SK-N-SH treated with all-trans-retinoic acid at 6 μM for 48 hours (cell line): ENCODE measurements around the gene KLC1.

ENCODE experiments used
- ATAC-seq: fragments of 200-7000 bp; cut with Tn5 transposase; 3 replicates; pipeline ENCODE4 v1.9.1; 2020; ENCODE audit warnings: mild to moderate bottlenecking, moderate library complexity
- ARNTL ChIP-seq: fragments of 450-650 bp; formaldehyde crosslinking; IDR thresholded peaks from 2 replicates; pipeline ENCODE4 v1.5.0; 2020; ENCODE audit warnings: low read depth, mild to moderate bottlenecking, moderate library complexity, borderline replicate concordance
- BACH2 ChIP-seq: fragments of 250-450 bp; sonication (Bioruptor Pico); IDR thresholded peaks from 2 replicates; pipeline ENCODE4 v1.9.0; 2021; ENCODE audit warnings: mild to moderate bottlenecking, borderline replicate concordance
- CREB5 ChIP-seq: fragments of 250-450 bp; sonication (Bioruptor Pico); IDR thresholded peaks from 2 replicates; pipeline ENCODE4 v1.5.1; 2020; ENCODE audit warnings: low read depth, mild to moderate bottlenecking, moderate library complexity
- CSDC2 ChIP-seq: fragments of 250-450 bp; sonication (Bioruptor Pico); IDR thresholded peaks from 2 replicates; pipeline ENCODE4 v1.5.0; 2020; ENCODE audit warnings: mild to moderate bottlenecking, moderate library complexity
- CSRNP3 ChIP-seq: fragments of 250-450 bp; sonication (Bioruptor Pico); IDR thresholded peaks from 2 replicates; pipeline ENCODE4 v1.5.1; 2021; ENCODE audit warnings: mild to moderate bottlenecking, moderate library complexity
- ESRRG ChIP-seq: fragments of 250-450 bp; sonication (Bioruptor Pico); IDR thresholded peaks from 2 replicates; pipeline ENCODE4 v1.6.1; 2021; ENCODE audit warnings: mild to moderate bottlenecking
- GLIS3 ChIP-seq: fragments of 250-450 bp; sonication (Bioruptor Pico); IDR thresholded peaks from 2 replicates; pipeline ENCODE4 v1.5.0; 2020; ENCODE audit warnings: mild to moderate bottlenecking, moderate library complexity
- ISL1 ChIP-seq: fragments of 250-450 bp; sonication (Bioruptor Pico); IDR thresholded peaks from 2 replicates; pipeline ENCODE4 v2.1.2; 2022; ENCODE audit warnings: mild to moderate bottlenecking, moderate library complexity
- OSR1 ChIP-seq: fragments of 250-450 bp; sonication (Bioruptor Pico); IDR thresholded peaks from 2 replicates; pipeline ENCODE4 v1.8.0; 2022; ENCODE audit warnings: moderate library complexity, mild to moderate bottlenecking, inconsistent platforms
- PPARA ChIP-seq: fragments of 250-450 bp; sonication (Bioruptor Pico); IDR thresholded peaks from 2 replicates; pipeline ENCODE4 v1.5.0; 2020; ENCODE audit warnings: mild to moderate bottlenecking, borderline replicate concordance
- RARB ChIP-seq: fragments of 250-450 bp; sonication (Bioruptor Pico); IDR thresholded peaks from 2 replicates; pipeline ENCODE4 v1.8.0; 2021; ENCODE audit warnings: mild to moderate bottlenecking, moderate library complexity
- TCF4 ChIP-seq: fragments of 250-450 bp; sonication (Bioruptor Pico); IDR thresholded peaks from 2 replicates; pipeline ENCODE4 v1.8.0; 2021; ENCODE audit warnings: mild to moderate bottlenecking, moderate library complexity, borderline replicate concordance
- TOX ChIP-seq: fragments of 250-450 bp; sonication (Bioruptor Pico); IDR thresholded peaks from 2 replicates; pipeline ENCODE4 v1.8.0; 2021; ENCODE audit warnings: mild to moderate bottlenecking, moderate library complexity, borderline replicate concordance
- TSHZ2 ChIP-seq: fragments of 250-450 bp; sonication (Bioruptor Pico); IDR thresholded peaks from 2 replicates; pipeline ENCODE4 v1.5.0; 2020; ENCODE audit warnings: mild to moderate bottlenecking, moderate library complexity
- ZC3H10 ChIP-seq: fragments of 250-450 bp; sonication (Bioruptor Pico); IDR thresholded peaks from 2 replicates; pipeline ENCODE4 v1.5.1; 2021; ENCODE audit warnings: mild to moderate bottlenecking, moderate library complexity
- ZFP3 ChIP-seq: fragments of 250-450 bp; sonication (Bioruptor Pico); IDR thresholded peaks from 2 replicates; pipeline ENCODE4 v1.5.0; 2020; ENCODE audit warnings: mild to moderate bottlenecking, moderate library complexity
- ZFP30 ChIP-seq: fragments of 450-650 bp; formaldehyde crosslinking; IDR thresholded peaks from 2 replicates; pipeline ENCODE4 v1.5.0; 2022; ENCODE audit warnings: mild to moderate bottlenecking, moderate library complexity
- ZNF70 ChIP-seq: fragments of 450-650 bp; formaldehyde crosslinking; IDR thresholded peaks from 2 replicates; pipeline ENCODE4 v1.5.0; 2020; ENCODE audit warnings: mild to moderate bottlenecking, moderate library complexity
- TF ChIP-seq, protein P1 (sequence below): fragments of 250-450 bp; sonication (Bioruptor Pico); IDR thresholded peaks from 2 replicates; pipeline ENCODE4 v1.8.0; 2021; ENCODE audit warnings: low read depth, mild to moderate bottlenecking, moderate library complexity, borderline replicate concordance

KLC1 gene

GRCh38 chr14:103650213-103650612 is 21.2 kb downstream of the KLC1 start:
- ATAC-seq: no peak
- no peak for TF ChIP-seq GLIS3 (CRISPR knock-in tag)
- no peak for TF ChIP-seq TSHZ2 (CRISPR knock-in tag)
- TF ChIP-seq BACH2 (CRISPR knock-in tag): no peak
- TF ChIP-seq, protein P1, sequence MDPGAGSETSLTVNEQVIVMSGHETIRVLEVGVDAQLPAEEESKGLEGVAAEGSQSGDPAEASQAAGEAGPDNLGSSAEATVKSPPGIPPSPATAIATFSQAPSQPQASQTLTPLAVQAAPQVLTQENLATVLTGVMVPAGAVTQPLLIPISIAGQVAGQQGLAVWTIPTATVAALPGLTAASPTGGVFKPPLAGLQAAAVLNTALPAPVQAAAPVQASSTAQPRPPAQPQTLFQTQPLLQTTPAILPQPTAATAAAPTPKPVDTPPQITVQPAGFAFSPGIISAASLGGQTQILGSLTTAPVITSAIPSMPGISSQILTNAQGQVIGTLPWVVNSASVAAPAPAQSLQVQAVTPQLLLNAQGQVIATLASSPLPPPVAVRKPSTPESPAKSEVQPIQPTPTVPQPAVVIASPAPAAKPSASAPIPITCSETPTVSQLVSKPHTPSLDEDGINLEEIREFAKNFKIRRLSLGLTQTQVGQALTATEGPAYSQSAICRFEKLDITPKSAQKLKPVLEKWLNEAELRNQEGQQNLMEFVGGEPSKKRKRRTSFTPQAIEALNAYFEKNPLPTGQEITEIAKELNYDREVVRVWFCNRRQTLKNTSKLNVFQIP: no peak

DNA sequence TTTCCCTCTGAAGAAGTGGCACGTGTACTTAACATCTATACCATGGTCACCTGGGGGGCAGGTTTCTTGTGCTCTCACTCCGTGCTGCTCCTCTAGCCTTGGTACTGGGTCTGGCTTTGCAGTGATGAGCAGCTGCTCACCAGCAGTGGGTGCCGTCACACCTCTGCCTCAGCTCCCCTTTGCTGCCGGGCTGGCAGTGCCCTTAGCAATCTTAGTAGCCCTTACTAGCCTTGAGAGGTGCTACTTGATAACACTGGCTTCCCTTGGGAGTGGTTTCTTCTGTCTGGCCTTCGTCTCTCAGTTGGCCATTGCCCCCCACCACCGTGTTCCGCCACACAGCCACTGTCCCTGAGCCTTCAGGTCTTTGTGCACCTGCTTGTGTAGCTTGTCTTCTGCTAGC is 22.6 kb downstream of the KLC1 start:
- TF ChIP-seq CSDC2 (CRISPR knock-in tag) (no peak), ZNF70 (CRISPR knock-in tag) (no peak), RARB (CRISPR knock-in tag) (no peak), ISL1 (CRISPR knock-in tag) (no peak), TCF4 (CRISPR knock-in tag) (no peak), TSHZ2 (CRISPR knock-in tag) (no peak), TOX (CRISPR knock-in tag) (no peak), ZC3H10 (CRISPR knock-in tag) (no peak), CREB5 (CRISPR knock-in tag) (no peak), ZFP30 (CRISPR knock-in tag) (no peak), ARNTL (no peak), PPARA (CRISPR knock-in tag) (no peak), BACH2 (CRISPR knock-in tag) (no peak)
- TF ChIP-seq, protein P1: no peak
- no peak for ATAC-seq

- TF ChIP-seq ZFP3 (CRISPR knock-in tag) (no peak), ZNF70 (CRISPR knock-in tag) (no peak), ESRRG (CRISPR knock-in tag) (no peak), ARNTL (no peak), CSDC2 (CRISPR knock-in tag) (no peak)
- no peak for ATAC-seq
Measured at GRCh38 chr14:103652806-103653205, 23.8 kb downstream of the KLC1 start.

DNA sequence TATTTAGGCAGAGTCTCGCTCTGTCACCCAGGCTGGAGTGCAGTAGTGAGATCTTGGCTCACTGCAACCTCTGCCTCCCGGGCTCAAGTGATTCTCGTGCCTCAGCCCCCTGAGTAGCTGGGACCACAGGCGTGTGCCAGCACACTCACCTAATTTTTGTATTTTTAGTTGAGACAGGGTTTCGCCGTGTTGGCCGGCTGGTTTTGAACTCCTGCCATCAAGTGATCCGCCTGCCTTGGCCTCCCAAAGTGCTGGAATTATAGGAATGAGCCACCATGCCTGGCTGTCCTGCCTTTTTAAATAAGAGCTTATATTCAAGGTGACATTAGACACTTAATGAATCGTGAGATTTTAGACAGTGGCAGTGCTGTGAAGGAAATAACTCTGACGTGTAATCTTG is 24.3 kb downstream of the KLC1 start:
- ATAC-seq: peak; percentile 13; the same call in 2 of the 3 replicates

DNA sequence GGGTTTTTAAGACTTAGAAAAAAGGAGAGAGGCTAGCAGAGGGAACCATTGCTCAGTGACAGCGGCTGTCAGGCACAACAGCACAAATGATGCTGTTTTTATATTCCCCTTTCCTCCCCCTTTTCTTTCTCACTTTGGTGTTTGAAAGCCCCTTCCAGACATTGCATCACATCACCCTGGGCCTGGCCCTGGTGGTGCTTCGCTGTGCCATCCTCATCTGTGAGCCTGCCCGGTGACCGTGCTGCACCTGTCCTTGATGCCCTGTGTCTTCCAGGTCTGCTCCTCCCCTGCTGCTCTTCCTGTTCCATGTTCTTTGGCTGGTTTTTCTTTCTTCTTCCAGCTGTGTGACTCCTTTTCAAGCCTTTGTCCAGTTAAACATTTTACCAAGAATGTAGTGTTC is 24.8 kb downstream of the KLC1 start:
- ATAC-seq: peak; percentile 38
- TF ChIP-seq ZFP3 (CRISPR knock-in tag): no peak
- no peak for TF ChIP-seq TCF4 (CRISPR knock-in tag)
- no peak for TF ChIP-seq PPARA (CRISPR knock-in tag)
- TF ChIP-seq OSR1 (CRISPR knock-in tag): no peak
- TF ChIP-seq TOX (CRISPR knock-in tag): no peak
- no peak for TF ChIP-seq CREB5 (CRISPR knock-in tag)
- no peak for TF ChIP-seq CSRNP3
- TF ChIP-seq, protein P1: no peak
